ENCODE data around the gene PTGIS.

Gene PTGIS

GRCh38 chr20:49578436-49578835, 10.5 kb upstream of the PTGIS start:
- Histone ChIP-seq H3K4me1 (peaks cover 26 to 99% (median 79%) of the 10 kb centered on the region in 10 experiments), H3K4me2 (peak overlapping the region in 10 of 11 experiments; percentile 14 to 83 (median 53); a peak in 18 of 22 replicates), H3K4me3 (no peak overlapping the region), H3K36me3 (no peaks in the 10 kb centered on the region), H3K9me3 (replicated peaks in 1 of 11) (peaks cover 12 to 21% (median 15%) of the 10 kb centered on the region in 11 experiments), H4K20me1 (no peaks in the 10 kb centered on the region), H3K27me3 (peaks cover 0 to 2% (median 0%) of the 10 kb centered on the region in 11 experiments; a peak in 1 of 22 replicates), H3K9ac (no peak overlapping the region; a peak in 2 of 22 replicates), H3K27ac (peak overlapping the region in 2 of 11 experiments; percentile 18 to 31; a peak in 3 of 22 replicates)
- TF ChIP-seq Cebpa-rat (IDR thresholded peaks at IDR 0.05): no peak

GRCh38 chr20:49575551-49576060, 7.7 kb upstream of the PTGIS start:
- H4K20me1 ChIP-seq: no peaks in the 10 kb centered on the region
- peaks cover 0 to 15% (median 0%) of the 10 kb centered on the region in 11 experiments; a peak in 3 of 22 replicates for H3K27me3 ChIP-seq
- H3K36me3 ChIP-seq: no peaks in the 10 kb centered on the region
- peaks cover 26 to 100% (median 98%) of the 10 kb centered on the region in 10 experiments for H3K4me1 ChIP-seq
- no peak for TF ChIP-seq Cebpa-rat (IDR thresholded peaks at IDR 0.05)
- H3K9me3 ChIP-seq (replicated peaks in 1 of 11): peaks cover 0 to 9% (median 7%) of the 10 kb centered on the region in 11 experiments; a peak in 14 of 22 replicates
- peak overlapping the region in 8 of 11 experiments; percentile 6 to 76 (median 32); a peak in 13 of 22 replicates for H3K27ac ChIP-seq
- H3K9ac ChIP-seq: peak overlapping the region in 5 of 11 experiments; percentile 8 to 21 (median 15); a peak in 5 of 22 replicates
- peak overlapping the region in 9 of 11 experiments; percentile 35 to 93 (median 83); a peak in 17 of 22 replicates for H3K4me2 ChIP-seq
- H3K4me3 ChIP-seq: no peak overlapping the region

- Histone ChIP-seq H3K27ac (peak overlapping the region in 8 of 11 experiments; percentile 50 to 76 (median 70); a peak in 16 of 22 replicates), H3K4me1 (peaks cover 25 to 99% (median 91%) of the 10 kb centered on the region in 10 experiments), H3K9ac (peak overlapping the region in 7 of 11 experiments; percentile 51 to 62 (median 56); a peak in 8 of 22 replicates), H3K9me3 (replicated peaks in 1 of 11) (peaks cover 0 to 9% (median 7%) of the 10 kb centered on the region in 11 experiments; a peak in 14 of 22 replicates), H3K4me2 (peak overlapping the region; percentile 49 to 93 (median 83); a peak in 21 of 22 replicates), H4K20me1 (no peaks in the 10 kb centered on the region), H3K4me3 (no peak overlapping the region; a peak in 1 of 20 replicates), H3K36me3 (no peaks in the 10 kb centered on the region), H3K27me3 (peaks cover 0 to 22% (median 0%) of the 10 kb centered on the region in 11 experiments; a peak in 6 of 22 replicates)
- TF ChIP-seq Cebpa-rat (IDR thresholded peaks at IDR 0.05): no peak
Measured at GRCh38 chr20:49573900-49574416, 6.0 kb upstream of the PTGIS start.

- Histone ChIP-seq H3K4me2 (peak overlapping the region; percentile 49 to 93 (median 83)), H3K9me3 (replicated peaks in 1 of 11) (peaks cover 0 to 9% (median 7%) of the 10 kb centered on the region in 11 experiments; a peak in 14 of 22 replicates), H3K27me3 (peaks cover under 1 to 30% (median 6%) of the 10 kb centered on the region in 11 experiments), H3K9ac (peak overlapping the region in 9 of 11 experiments; percentile 9 to 62 (median 56); a peak in 17 of 22 replicates), H3K4me1 (peaks cover 31 to 94% (median 87%) of the 10 kb centered on the region in 10 experiments), H4K20me1 (no peaks in the 10 kb centered on the region), H3K4me3 (peak overlapping the region in 6 of 10 experiments; percentile 9 to 32 (median 19); a peak in 8 of 20 replicates), H3K36me3 (no peaks in the 10 kb centered on the region), H3K27ac (peak overlapping the region in 8 of 11 experiments; percentile 50 to 76 (median 70); a peak in 16 of 22 replicates)
- no peak for TF ChIP-seq Cebpa-rat (IDR thresholded peaks at IDR 0.05)
Measured at GRCh38 chr20:49572857-49573256, 4.9 kb upstream of the PTGIS start.

- Histone ChIP-seq H3K4me2 (peak overlapping the region in 8 of 11 experiments; percentile 26 to 93 (median 82); a peak in 12 of 22 replicates), H3K4me1 (peaks cover 25 to 90% (median 78%) of the 10 kb centered on the region in 10 experiments)
Measured at GRCh38 chr20:49571553-49571835, 3.6 kb upstream of the PTGIS start.

GRCh38 chr20:49570828-49571552, 3.1 kb upstream of the PTGIS start:
- TF ChIP-seq Cebpa-rat (IDR thresholded peaks at IDR 0.05): no peak
- Histone ChIP-seq H3K36me3 (no peaks in the 10 kb centered on the region), H3K27me3 (peaks cover 12 to 47% (median 18%) of the 10 kb centered on the region in 11 experiments), H3K9ac (no peak overlapping the region), H3K4me1 (peaks cover 25 to 85% (median 74%) of the 10 kb centered on the region in 10 experiments), H3K27ac (peak overlapping the region in 1 of 11 experiments; percentile 40; a peak in 4 of 22 replicates), H3K9me3 (replicated peaks in 1 of 11) (no peaks in the 10 kb centered on the region), H3K4me3 (no peak overlapping the region), H4K20me1 (no peaks in the 10 kb centered on the region), H3K4me2 (peak overlapping the region in 9 of 11 experiments; percentile 3 to 89 (median 81); a peak in 13 of 22 replicates)

More at GRCh38 chr20:49571553-49571835, 3.6 kb upstream of the PTGIS start:
- H3K36me3 ChIP-seq: no peaks in the 10 kb centered on the region
- peaks cover 12 to 43% (median 18%) of the 10 kb centered on the region in 11 experiments for H3K27me3 ChIP-seq
- no peak overlapping the region for H3K4me3 ChIP-seq
- TF ChIP-seq Cebpa-rat (IDR thresholded peaks at IDR 0.05): no peak
- no peaks in the 10 kb centered on the region for H4K20me1 ChIP-seq
- H3K9me3 ChIP-seq (replicated peaks in 1 of 11): peaks cover 0 to 5% (median 2%) of the 10 kb centered on the region in 11 experiments; a peak in 14 of 22 replicates
- H3K9ac ChIP-seq: no peak overlapping the region
- peak overlapping the region in 1 of 11 experiments; percentile 40; a peak in 4 of 22 replicates for H3K27ac ChIP-seq

GRCh38 chr20:49570161-49570827, 2.4 kb upstream of the PTGIS start:
- Histone ChIP-seq H3K27ac (peak overlapping the region in 1 of 11 experiments; percentile 7; a peak in 1 of 22 replicates), H4K20me1 (no peaks in the 10 kb centered on the region), H3K27me3 (peaks cover 12 to 47% (median 18%) of the 10 kb centered on the region in 11 experiments), H3K4me2 (peak overlapping the region in 6 of 11 experiments; percentile 3 to 89 (median 23); a peak in 8 of 22 replicates), H3K9me3 (replicated peaks in 1 of 11) (no peaks in the 10 kb centered on the region), H3K4me1 (peaks cover 25 to 78% (median 67%) of the 10 kb centered on the region in 10 experiments), H3K36me3 (no peaks in the 10 kb centered on the region), H3K9ac (no peak overlapping the region), H3K4me3 (no peak overlapping the region)
- TF ChIP-seq Cebpa-rat (IDR thresholded peaks at IDR 0.05): no peak

Data from BLaER1 treated with 17β-estradiol and CSF1 and Interleukin-3, amounts not matched to agents 10 nM and 100 nM (cell line).